NCI-H2171 treated with DMSO at 0.1 percent for 48 hours (cell line): ENCODE data around the gene LCNL1.
A peak's percentile ranks its signal among the peaks of the same experiment; 100 is the strongest.
"Not testable (repeated sequence)": the region's sequence is repeated elsewhere in the genome, so short reads cannot be mapped to it uniquely, and the experiment has no call there.

Source experiments
- DNase-seq: peaks from one replicate; lab custom pipeline; 2025; lab: John Stamatoyannopoulos, UW

LCNL1 gene

GRCh38 chr9:136994180-136994887, 11.5 kb downstream of the LCNL1 start:
- DNase-seq, result no peak

GRCh38 chr9:136994888-136995230, 12.1 kb downstream of the LCNL1 start:
- no peak for DNase-seq

- no peak for DNase-seq
Measured at GRCh38 chr9:136995362-136995761, 12.6 kb downstream of the LCNL1 start.

DNA sequence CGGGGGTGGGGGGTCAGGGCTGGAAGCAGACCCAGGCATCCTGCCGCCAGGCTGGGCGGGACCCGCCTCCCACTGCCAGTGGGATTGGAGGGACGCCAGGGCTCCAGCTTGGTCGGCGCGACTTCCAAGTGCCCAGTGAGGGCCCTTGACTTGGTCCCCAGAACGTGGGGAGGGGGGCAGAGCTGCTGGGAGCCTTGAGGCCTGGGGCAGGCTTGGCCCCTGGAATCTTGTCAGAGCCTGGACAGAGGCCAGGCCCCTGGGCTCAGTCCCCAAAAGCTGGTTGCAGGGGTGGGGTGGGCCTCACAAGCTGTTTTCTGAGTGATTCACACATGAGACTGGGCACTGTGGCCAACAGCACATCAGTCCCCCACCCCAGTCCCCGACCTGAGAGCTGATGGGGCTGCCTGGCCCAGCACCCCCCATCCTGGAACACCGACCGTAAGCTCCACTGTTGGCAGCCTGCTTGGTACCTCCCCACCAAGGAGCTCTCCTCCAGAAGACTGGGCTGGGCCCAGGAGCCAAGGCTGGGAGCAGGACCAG, 13.0 kb downstream of the LCNL1 start:
- DNase-seq, result no peak

GRCh38 chr9:136996361-136997292, 13.8 kb downstream of the LCNL1 start, which contains the start of gene CLIC3:
CLIC3 (minus strand) TSS chr9:136996568; CDS start chr9:136996543, 25 bp downstream.
- peak; percentile 24 for DNase-seq

DNA sequence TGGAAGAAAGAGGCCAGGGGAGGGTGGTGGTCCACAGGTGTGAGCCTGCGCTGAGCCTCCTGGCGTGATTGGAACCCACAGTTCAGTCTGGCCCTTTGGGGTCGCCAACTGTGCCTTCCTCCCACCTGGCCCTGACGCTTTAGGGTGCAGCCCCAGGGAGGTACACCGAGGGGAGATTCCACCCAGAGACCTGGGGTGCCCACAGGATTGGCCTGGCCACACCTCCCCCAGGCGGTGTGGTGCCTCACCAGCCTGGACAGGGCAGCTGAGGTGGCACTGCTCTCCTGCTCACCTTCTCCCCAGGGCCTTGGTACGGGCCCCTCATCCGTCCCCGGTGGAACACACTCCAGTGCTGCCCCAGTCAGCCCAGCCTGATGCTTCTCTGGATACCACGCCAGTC, 14.6 kb downstream of the LCNL1 start:
- no peak for DNase-seq

DNA sequence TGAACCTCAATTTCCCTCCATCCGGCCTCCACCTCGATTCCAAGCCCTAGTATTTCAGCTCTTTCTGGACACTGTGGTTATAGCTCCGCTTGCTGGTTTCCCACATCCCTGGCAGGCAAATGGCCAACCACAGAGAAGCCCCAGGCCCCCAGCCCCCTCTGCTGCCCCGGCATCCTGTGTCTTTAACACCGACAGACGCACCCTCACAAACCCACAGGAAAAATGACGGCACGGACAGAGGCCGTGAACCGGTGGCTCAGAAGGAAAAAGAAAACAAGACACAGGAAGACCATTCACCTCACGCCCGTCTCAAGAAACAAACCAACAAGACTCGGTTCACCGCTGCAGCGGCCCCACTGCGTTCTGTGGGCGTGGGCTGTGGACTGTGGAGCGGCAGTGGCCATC, 15.0 kb downstream of the LCNL1 start:
- no peak for DNase-seq

- DNase-seq, result no peak
Measured at GRCh38 chr9:137000177-137000930, 17.6 kb downstream of the LCNL1 start.

GRCh38 chr9:137001857-137002645, 19.3 kb downstream of the LCNL1 start:
- DNase-seq, result no peak

DNA sequence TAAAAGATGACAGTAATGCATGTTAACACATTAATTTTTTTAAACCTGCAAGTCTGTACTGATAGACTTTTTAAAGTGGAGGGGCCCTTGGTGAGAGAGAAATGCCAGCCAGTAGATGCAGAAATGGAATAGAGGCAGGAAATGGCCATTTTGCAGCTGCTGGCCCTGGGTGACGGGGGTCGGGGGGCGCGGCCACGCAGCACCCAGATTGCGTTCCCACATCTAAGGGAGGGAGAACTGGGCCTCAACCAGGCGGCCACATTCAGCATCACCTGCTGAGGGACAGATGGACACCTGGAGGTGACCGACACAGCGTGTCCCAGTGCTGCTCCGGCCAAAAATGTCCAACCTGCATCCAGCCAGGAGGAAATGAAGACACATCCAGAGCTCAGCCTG, 19.9 kb downstream of the LCNL1 start:
- no peak for DNase-seq

GRCh38 chr9:137004285-137004684, 21.5 kb downstream of the LCNL1 start:
- DNase-seq, result not testable (repeated sequence)

- DNase-seq, result no peak
Measured at GRCh38 chr9:137006116-137007003, 23.6 kb downstream of the LCNL1 start.

DNA sequence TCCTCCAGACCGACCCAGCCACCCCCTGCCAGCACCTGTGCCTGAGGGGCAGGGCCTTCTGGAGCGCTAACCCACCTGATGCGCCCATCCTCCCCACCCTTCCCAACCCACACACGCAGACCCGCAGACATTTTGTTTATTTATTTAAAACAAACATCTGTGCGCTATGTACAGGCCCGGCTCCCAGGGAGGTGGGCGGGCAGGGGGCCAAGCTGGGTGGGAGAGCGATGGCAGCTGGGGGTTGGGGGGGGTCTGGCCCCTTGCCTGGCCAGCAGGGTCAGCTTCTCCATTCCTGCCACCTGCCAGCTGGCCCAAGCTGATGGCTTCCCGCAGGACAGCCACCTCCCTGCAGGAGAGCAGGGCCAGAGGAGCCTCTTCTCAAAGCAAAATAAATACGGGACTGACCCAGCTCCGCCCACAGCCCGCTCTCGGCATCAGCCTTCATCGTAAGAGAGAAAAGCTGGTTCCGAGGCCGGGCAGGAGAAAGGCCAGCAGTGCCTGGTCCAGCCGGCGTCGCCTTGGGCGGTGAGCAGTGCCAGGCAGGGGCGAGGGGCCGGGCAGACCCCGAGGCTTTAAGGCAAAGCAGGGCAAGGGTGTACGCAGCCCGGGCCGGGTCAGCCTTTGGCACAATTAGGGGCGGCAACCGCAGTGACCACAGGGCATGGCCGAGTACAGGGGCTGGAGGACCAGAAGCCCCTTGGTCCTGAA, 24.5 kb downstream of the LCNL1 start:
- DNase-seq, result peak; percentile 31

GRCh38 chr9:137007816-137008270, 25.1 kb downstream of the LCNL1 start:
- DNase-seq, result no peak

DNA sequence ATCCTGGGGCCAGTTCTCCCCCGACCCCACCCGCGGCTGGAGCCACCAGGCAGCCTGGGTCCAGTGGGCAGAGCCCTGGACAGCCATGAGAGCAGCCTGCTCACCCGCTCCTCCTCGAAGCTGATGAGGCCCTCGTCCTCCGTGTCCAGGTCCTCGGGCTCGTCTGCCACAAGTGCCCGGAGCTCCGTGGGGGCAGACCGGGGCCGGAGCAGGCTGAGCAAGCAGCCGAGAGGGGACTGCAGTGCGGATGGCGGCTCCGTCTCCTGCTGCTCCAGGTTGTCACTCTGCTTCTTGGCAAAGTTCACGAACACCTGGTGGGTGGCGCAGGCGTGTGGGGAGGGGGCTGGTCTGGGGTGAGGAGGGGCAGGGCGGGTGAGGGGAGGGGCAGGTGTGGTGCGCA, 25.5 kb downstream of the LCNL1 start:
- DNase-seq, result no peak

DNA sequence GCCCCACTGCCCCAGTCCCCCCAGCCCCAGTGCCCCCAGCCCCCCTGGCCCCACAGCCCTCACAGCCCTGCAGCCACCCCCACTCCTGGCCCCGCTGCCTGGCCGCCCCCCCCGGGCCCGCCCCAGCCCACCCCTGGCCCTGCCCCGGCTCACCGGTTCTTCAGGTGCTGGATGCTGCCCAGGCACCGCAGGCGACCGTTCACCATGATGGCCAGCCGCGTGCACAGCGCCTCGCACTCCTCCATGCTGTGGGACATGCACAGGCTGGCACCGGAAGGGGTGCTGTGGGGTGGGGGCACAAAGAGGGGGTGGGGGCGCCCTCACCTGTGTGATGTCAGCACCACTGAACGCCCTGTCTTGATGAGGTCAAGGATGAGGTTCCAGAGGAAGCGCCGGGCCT, 26.4 kb downstream of the LCNL1 start:
- DNase-seq, result no peak

DNA sequence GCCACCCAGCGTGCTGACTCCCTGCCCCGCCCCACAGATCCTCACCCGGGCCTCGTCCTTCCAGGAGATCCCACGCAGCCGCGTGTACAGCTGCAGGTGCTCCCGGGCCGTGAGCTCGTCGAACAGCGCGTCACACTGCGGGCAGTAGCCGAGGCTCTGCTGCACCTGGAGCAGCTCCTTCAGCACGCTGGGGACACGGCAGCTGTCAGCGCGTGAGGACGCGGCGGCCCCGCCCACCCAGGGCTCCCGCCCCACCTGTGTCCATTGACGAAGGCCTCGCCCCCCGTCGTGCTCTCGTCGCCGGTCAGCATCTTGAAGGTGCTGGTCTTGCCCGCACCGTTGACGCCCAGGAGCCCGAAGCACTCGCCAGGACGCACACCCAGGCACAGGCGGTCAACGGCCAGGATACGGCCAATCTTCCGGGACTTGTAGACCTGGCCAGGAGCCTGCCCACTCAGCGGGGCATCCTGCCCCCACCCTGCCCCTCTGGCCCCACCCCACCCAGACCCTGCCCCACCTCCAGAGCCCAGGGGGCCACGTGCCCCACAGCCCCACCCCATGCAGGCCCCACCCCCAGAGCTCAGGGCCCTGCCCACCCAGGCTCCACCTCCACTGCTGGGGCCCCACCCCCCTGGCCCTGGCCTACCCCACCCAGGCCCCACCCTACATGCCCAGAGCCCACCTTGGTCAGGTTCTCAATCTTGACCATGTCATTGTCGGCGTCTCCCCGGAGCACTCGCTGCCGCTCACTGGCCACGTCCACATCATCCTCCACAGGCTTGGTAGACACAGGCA, 27.3 kb downstream of the LCNL1 start:
- DNase-seq, result no peak

GRCh38 chr9:137011156-137011555, 28.4 kb downstream of the LCNL1 start:
- DNase-seq, result no peak
